H1 (cell line): ENCODE results near the gene MYO16. TPM values are rescaled to one million over a fixed set of nuclear protein-coding genes. Genes with fewer than 3 reads are reported as not detected.

ENCODE experiments used
- CTCF ChIA-PET: fragments of 300-600 bp; sonication (Branson Sonifier 250); formaldehyde crosslinking; loops from one replicate; lab custom pipeline; 2021; ENCODE audit not compliant: partially characterized antibody; lab: Charles Lee
- POLR2A ChIA-PET: fragments of 300-600 bp; sonication (Branson Sonifier 250); formaldehyde crosslinking; loops from one replicate; lab custom pipeline; 2021; ENCODE audit warnings: inconsistent platforms; ENCODE audit not compliant: partially characterized antibody; lab: Charles Lee
- DNase-seq, 2 experiments: peaks; one replicate each; pipeline versions ENCODE4 v3.0.0 to v3.0.0-alpha.2; 2010 to 2022; ENCODE audit warnings: low spot score in 2 of 2, low read depth in 1 of 2, mixed read lengths in 1 of 2
- FAIRE-seq: peaks from 2 replicates; lab custom pipeline; 2011; peaks lifted over from hg19 to GRCh38; lab: Jason Lieb, UNC
- H2AFZ ChIP-seq: 2 replicates; pipeline ENCODE4 v1.8.1; 2012; ENCODE audit warnings: low read length, inconsistent platforms
- H2AK5ac ChIP-seq: 2 replicates; pipeline ENCODE4 v1.6.1; 2013; ENCODE audit warnings: low read depth, low read length
- H2BK120ac ChIP-seq: replicated peaks from 2 replicates; pipeline ENCODE3; 2013; ENCODE audit warnings: low read depth, low read length, inconsistent platforms
- H2BK12ac ChIP-seq: 2 replicates; pipeline ENCODE4 v1.6.1; 2013; ENCODE audit warnings: low read depth, low read length
- H2BK15ac ChIP-seq: 2 replicates; pipeline ENCODE4 v1.6.1; 2013; ENCODE audit warnings: low read length
- H2BK20ac ChIP-seq: 2 replicates; pipeline ENCODE4 v1.6.1; 2013; ENCODE audit warnings: low read length
- H2BK5ac ChIP-seq: 2 replicates; pipeline ENCODE4 v1.6.1; 2013; ENCODE audit warnings: low read depth, low read length
- H3K14ac ChIP-seq: 2 replicates; pipeline ENCODE4 v1.6.1; 2013; ENCODE audit warnings: inconsistent platforms; ENCODE audit not compliant: insufficient read length
- H3K18ac ChIP-seq: 2 replicates; pipeline ENCODE4 v1.6.1; 2013; ENCODE audit warnings: low read length; ENCODE audit errors: extremely low read depth
- H3K23ac ChIP-seq: 2 replicates; pipeline ENCODE4 v1.6.1; 2013; ENCODE audit warnings: inconsistent platforms; ENCODE audit not compliant: insufficient read length
- H3K23me2 ChIP-seq: 2 replicates; pipeline ENCODE4 v1.6.1; 2013; ENCODE audit warnings: low read depth, low read length
- H3K27ac ChIP-seq: 2 replicates; pipeline ENCODE4 v1.6.1; 2011; ENCODE audit warnings: low read depth, low read length, inconsistent platforms
- H3K27me3 ChIP-seq, 4 experiments: replicated peaks in 1 of 4; 1 replicate in 1 of 4; 2 replicates in 3 of 4; pipeline versions ENCODE4 v1.6.1 to v1.8.1; 2011 to 2013; ENCODE audit warnings: low read length in 3 of 4, mild to moderate bottlenecking in 3 of 4, inconsistent platforms in 2 of 4, mixed read lengths in 2 of 4, moderate library complexity in 1 of 4; ENCODE audit not compliant: control insufficient read depth in 3 of 4, insufficient read depth in 3 of 4; ENCODE audit errors: extremely low read depth in 1 of 4
- H3K36me3 ChIP-seq, 4 experiments: 2 replicates each; pipeline versions ENCODE4 v1.6.1 to v1.8.1; 2011 to 2013; ENCODE audit warnings: mild to moderate bottlenecking in 4 of 4, low read length in 3 of 4, moderate library complexity in 2 of 4, control low read depth in 1 of 4, inconsistent platforms in 1 of 4; ENCODE audit not compliant: insufficient read depth in 4 of 4, control insufficient read depth in 2 of 4
- H3K4ac ChIP-seq: replicated peaks from 2 replicates; pipeline ENCODE3; 2013; ENCODE audit warnings: low read length, low read depth, mixed read lengths, inconsistent platforms; ENCODE audit not compliant: insufficient read length
- H3K4me1 ChIP-seq, 4 experiments: replicated peaks in 1 of 4; 1 replicate in 1 of 4; 2 replicates in 3 of 4; pipeline versions ENCODE4 v1.6.1 to v1.8.1; 2011 to 2013; ENCODE audit warnings: low read length in 3 of 4, inconsistent platforms in 2 of 4, mixed read lengths in 1 of 4; ENCODE audit not compliant: insufficient read depth in 4 of 4, control insufficient read depth in 3 of 4
- H3K4me2 ChIP-seq, 2 experiments: 2 replicates each; pipeline versions ENCODE4 v1.6.1 to v1.8.1; 2011 to 2013; ENCODE audit warnings: low read depth in 2 of 2, low read length in 2 of 2, control low read depth in 1 of 2, inconsistent platforms in 1 of 2, mild to moderate bottlenecking in 1 of 2; ENCODE audit not compliant: insufficient read depth in 1 of 2
- H3K4me3 ChIP-seq, 4 experiments: fragments of 200-600, 300-600 bp in 1 of 4; sonication (generic), shearing (Covaris generic), sonication (Bioruptor Twin) in 1 of 4; 2 replicates each; pipeline versions ENCODE4 v1.5.1 to v1.8.1; 2011 to 2016; ENCODE audit warnings: low read length in 4 of 4, low read depth in 3 of 4, control low read depth in 2 of 4, inconsistent platforms in 2 of 4, mild to moderate bottlenecking in 2 of 4, mixed read lengths in 1 of 4, moderate library complexity in 1 of 4; ENCODE audit not compliant: insufficient read depth in 2 of 4; ENCODE audit errors: extremely low read depth in 1 of 4
- H3K56ac ChIP-seq: replicated peaks from 2 replicates; pipeline ENCODE3; 2013; ENCODE audit warnings: low read depth, mild to moderate bottlenecking, mixed read lengths, low read length, inconsistent platforms; ENCODE audit not compliant: insufficient read length
- H3K79me1 ChIP-seq: 2 replicates; pipeline ENCODE4 v1.6.1; 2013; ENCODE audit warnings: low read depth, low read length, control low read depth
- H3K79me2 ChIP-seq, 2 experiments: 2 replicates each; pipeline versions ENCODE4 v1.6.1 to v1.8.1; 2012 to 2013; ENCODE audit warnings: low read length in 2 of 2, mild to moderate bottlenecking in 2 of 2, inconsistent platforms in 1 of 2; ENCODE audit not compliant: insufficient read depth in 2 of 2, control insufficient read depth in 1 of 2
- H3K9ac ChIP-seq, 4 experiments: replicated peaks in 1 of 4; 1 replicate in 1 of 4; 2 replicates in 3 of 4; pipeline versions ENCODE4 v1.6.1 to v1.8.1; 2011 to 2013; ENCODE audit warnings: low read depth in 3 of 4, low read length in 3 of 4, control low read depth in 2 of 4, mild to moderate bottlenecking in 2 of 4, moderate library complexity in 2 of 4, inconsistent platforms in 1 of 4; ENCODE audit errors: extremely low read depth in 1 of 4
- H3K9me3 ChIP-seq, 2 experiments: 2 replicates each; pipeline versions ENCODE4 v1.6.1 to v1.8.1; 2012 to 2013; ENCODE audit warnings: mild to moderate bottlenecking in 2 of 2, moderate library complexity in 2 of 2, control low read depth in 1 of 2, inconsistent platforms in 1 of 2, low read depth in 1 of 2, low read length in 1 of 2, mixed read lengths in 1 of 2; ENCODE audit not compliant: insufficient read depth in 2 of 2
- H4K20me1 ChIP-seq, 2 experiments: replicated peaks in 1 of 2; 2 replicates each; pipeline versions ENCODE3 to v1.8.1; 2011 to 2013; ENCODE audit warnings: inconsistent platforms in 2 of 2, low read length in 2 of 2, mild to moderate bottlenecking in 1 of 2; ENCODE audit not compliant: insufficient read depth in 2 of 2, control insufficient read depth in 1 of 2
- H4K5ac ChIP-seq: 2 replicates; pipeline ENCODE4 v1.6.1; 2013; ENCODE audit warnings: low read length, low read depth, mixed read lengths, inconsistent platforms; ENCODE audit not compliant: insufficient read length
- H4K8ac ChIP-seq: 2 replicates; pipeline ENCODE4 v1.8.0; 2013; ENCODE audit warnings: mild to moderate bottlenecking, moderate library complexity, low read length, inconsistent platforms; ENCODE audit not compliant: insufficient read depth; ENCODE audit errors: extremely low read depth
- H4K91ac ChIP-seq: replicated peaks from 2 replicates; pipeline ENCODE3; 2013; ENCODE audit warnings: low read length, mixed read lengths, inconsistent platforms; ENCODE audit not compliant: insufficient read length
- ASH2L ChIP-seq: fragments of 200-600, 300-600 bp; sonication (generic); IDR thresholded peaks from one replicate; pipeline ENCODE4 v1.7.1; 2017; ENCODE audit warnings: low read length
- CBX5 ChIP-seq: fragments of 300-800, 300-1000 bp; sonication (generic); IDR thresholded peaks from 2 replicates; pipeline ENCODE4 v1.7.1; 2016; ENCODE audit warnings: antibody characterized with exemption, low read length, low read depth
- CEBPB ChIP-seq: IDR thresholded peaks from 2 replicates; pipeline ENCODE4 v1.6.1; 2012; ENCODE audit warnings: low read depth, low read length
- GABPA ChIP-seq: IDR thresholded peaks from 2 replicates; pipeline ENCODE4 v1.6.1; 2011; ENCODE audit warnings: mild to moderate bottlenecking, low read length, moderate library complexity, borderline replicate concordance; ENCODE audit not compliant: insufficient read depth
- HDAC2 ChIP-seq, 2 experiments: fragments of 300-600 bp in 1 of 2; sonication (generic) in 1 of 2; IDR thresholded peaks; 2 replicates each; pipeline ENCODE4 v1.6.1; 2011 to 2012; ENCODE audit warnings: low read depth in 2 of 2, low read length in 2 of 2, mild to moderate bottlenecking in 2 of 2, moderate library complexity in 2 of 2, borderline replicate concordance in 1 of 2, inconsistent platforms in 1 of 2
- RBBP5 ChIP-seq: IDR thresholded peaks from 2 replicates; pipeline ENCODE4 v1.7.1; 2012; ENCODE audit warnings: low read depth, mild to moderate bottlenecking, inconsistent platforms, low read length, moderate library complexity, borderline replicate concordance
- RXRA ChIP-seq: IDR thresholded peaks from 2 replicates; pipeline ENCODE4 v1.6.1; 2011; ENCODE audit warnings: low read depth, mild to moderate bottlenecking, low read length, moderate library complexity; ENCODE audit not compliant: insufficient read depth
- SP1 ChIP-seq: IDR thresholded peaks from 2 replicates; pipeline ENCODE4 v1.6.1; 2011; ENCODE audit warnings: low read depth, low read length
- WGBS, 2 experiments: shearing (Covaris generic) in 1 of 2; methylation state at CpG; one replicate each; pipeline versions ENCODE4 v1.1.6 to v1.1.7; 2013 to 2015; ENCODE audit warnings: low lambda C conversion rate in 2 of 2, mixed read lengths in 2 of 2, inconsistent platforms in 1 of 2, low coverage in 1 of 2, missing lambda C conversion rate in 1 of 2; ENCODE audit not compliant: insufficient replicate concordance in 2 of 2, insufficient coverage in 1 of 2, insufficient read length in 1 of 2; ENCODE audit errors: extremely low coverage in 1 of 2, missing lambda C conversion rate in 1 of 2; 5-methylcytosine and 5-hydroxymethylcytosine counted together
- polyA plus RNA-seq, 7 experiments: library from polyadenylated mRNA; depleted of rRNA in 3 of 7; stranded (reverse) in 5 of 7; unstranded in 2 of 7; fragments of >200 nt in 5 of 7; fragments of 200-250 nt in 2 of 7; gene quantifications; 1 replicate in 5 of 7; 2 replicates in 1 of 7; 4 replicates in 1 of 7; pipeline versions ENCODE4 v1.2.1 to v1.2.3, GENCODE V29; 2011 to 2013; ENCODE audit warnings: missing spikeins in 2 of 7, mixed read lengths in 2 of 7
- total RNA-seq: library from RNA; stranded (reverse); fragmentation: NEBNext Ultra II Directional; extraction: Animal tissue kit (Norgen Biotek cat#: 25700); gene quantifications from 2 replicates; pipeline ENCODE4 v1.2.1, GENCODE V29; 2021

MYO16 gene
- total and polyA plus RNA-seq, 2 of the 8 experiments (the other 6 are each of a cell fraction or from before 2014, with no cell fraction given), result 0.02 to 0.22 TPM

DNA sequence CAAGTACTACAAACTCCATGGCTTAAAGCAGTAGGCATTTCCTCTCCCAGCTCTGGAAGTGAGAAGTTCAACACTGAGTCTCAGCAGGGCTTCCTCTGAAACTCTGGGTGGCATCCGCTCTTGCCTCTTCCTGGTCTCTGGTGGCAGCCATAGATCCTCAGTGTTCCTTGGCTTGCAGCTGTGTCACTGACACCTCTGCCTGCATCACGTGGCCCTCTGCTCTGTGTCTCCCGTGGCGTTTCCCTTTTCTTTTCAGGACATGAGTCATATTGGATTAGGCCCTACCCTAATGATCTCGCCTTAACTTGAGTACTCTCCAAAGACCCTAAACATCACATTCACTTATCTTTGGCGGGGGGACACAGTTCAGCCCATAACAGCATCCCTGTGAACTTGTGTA, 466.7 kb downstream of the MYO16 start:
- Histone ChIP-seq H3K27ac (no peak overlapping the region), H2BK5ac (no peak overlapping the region), H3K56ac (no peak overlapping the region), H4K20me1 (no peaks in the 10 kb centered on the region), H3K9ac (no peak overlapping the region), H3K4ac (no peak overlapping the region), H2AFZ (no peak overlapping the region), H2BK120ac (no peak overlapping the region), H3K4me3 (no peak overlapping the region), H4K8ac (no peak overlapping the region), H3K14ac (no peak overlapping the region), H3K23me2 (no peaks in the 10 kb centered on the region), H3K4me2 (no peak overlapping the region), H3K9me3 (no peaks in the 10 kb centered on the region), H3K4me1 (no peaks in the 10 kb centered on the region), H3K23ac (no peak overlapping the region), H2BK20ac (no peak overlapping the region), H2AK5ac (no peak overlapping the region), H3K27me3 (no peaks in the 10 kb centered on the region), H3K36me3 (no peaks in the 10 kb centered on the region), H4K5ac (no peak overlapping the region), H3K79me2 (no peaks in the 10 kb centered on the region), H3K79me1 (no peaks in the 10 kb centered on the region), H4K91ac (no peak overlapping the region), H2BK15ac (no peak overlapping the region), H3K18ac (no peak overlapping the region), H2BK12ac (no peak overlapping the region)
- ChIA-PET POLR2A (no interaction called here), CTCF (no interaction called here)
- WGBS, 2 experiments, result 80% methylated on average over 6 of the region's 6 CpGs; no CpG with 5 or more reads in 1 of the 2 experiments
- DNase-seq, result no peak
- no peak for FAIRE-seq
- no peak for TF ChIP-seq GABPA
- no peak for TF ChIP-seq HDAC2 (IDR thresholded peaks at IDR 0.05; ENCODE audit: borderline replicate concordance in 1 of 2, low read depth in 2 of 2, low read length in 2 of 2)
- TF ChIP-seq RXRA, result no peak
- TF ChIP-seq RBBP5, result no peak
- TF ChIP-seq ASH2L, result no peak
- no peak for TF ChIP-seq SP1
- no peak for TF ChIP-seq CBX5
- TF ChIP-seq CEBPB, result no peak
